H1 (cell line): ENCODE results near the gene POLR1D. TPM values are rescaled to one million over a fixed set of nuclear protein-coding genes. Genes with fewer than 3 reads are reported as not detected.

Experiments
- ATF2 ChIP-seq: IDR thresholded peaks from 2 replicates; pipeline ENCODE4 v1.6.1; 2012; ENCODE audit warnings: low read length, inconsistent platforms
- RFX5 ChIP-seq: IDR thresholded peaks from 2 replicates; pipeline ENCODE4 v1.6.1; 2011; ENCODE audit warnings: low read depth, low read length, improper control_type of control experiment, borderline replicate concordance
- SP1 ChIP-seq: IDR thresholded peaks from 2 replicates; pipeline ENCODE4 v1.6.1; 2011; ENCODE audit warnings: low read depth, low read length
- TBP ChIP-seq: IDR thresholded peaks from 2 replicates; pipeline ENCODE4 v1.6.1; 2011; ENCODE audit warnings: low read depth, low read length, improper control_type of control experiment
- polyA plus RNA-seq, 7 experiments: library from polyadenylated mRNA; depleted of rRNA in 3 of 7; stranded (reverse) in 5 of 7; unstranded in 2 of 7; fragments of >200 nt in 5 of 7; fragments of 200-250 nt in 2 of 7; gene quantifications; 1 replicate in 5 of 7; 2 replicates in 1 of 7; 4 replicates in 1 of 7; pipeline versions ENCODE4 v1.2.1 to v1.2.3, GENCODE V29; 2011 to 2013; ENCODE audit warnings: missing spikeins in 2 of 7, mixed read lengths in 2 of 7
- total RNA-seq: library from RNA; stranded (reverse); fragmentation: NEBNext Ultra II Directional; extraction: Animal tissue kit (Norgen Biotek cat#: 25700); gene quantifications from 2 replicates; pipeline ENCODE4 v1.2.1, GENCODE V29; 2021

POLR1D gene
- total and polyA plus RNA-seq, 2 of the 8 experiments (the other 6 are each of a cell fraction or from before 2014, with no cell fraction given) = 226 to 232 TPM

- TF ChIP-seq TBP (no peak), RFX5 (no peak), ATF2 (no peak), SP1 (no peak)
- TF ChIP-seq, all 59 proteins: peak for 0
Measured at GRCh38 chr13:27670861-27671260, 49.2 kb downstream of the POLR1D start (continued).
